T-cell (primary cell): ENCODE results near the gene CDK6. TPM values are rescaled to one million over a fixed set of nuclear protein-coding genes. Genes with fewer than 3 reads are reported as not detected.

Experiments
- ATAC-seq, 4 experiments: fragments of 200-7000 bp in 3 of 4; fragments of 150-1000 bp in 1 of 4; cut with Tn5 transposase; replicated peaks in 1 of 4; 1 replicate in 3 of 4; 2 replicates in 1 of 4; pipeline ENCODE4 v1.10.0; 2021; ENCODE audit warnings: moderate library complexity in 3 of 4, mild to moderate bottlenecking in 2 of 4, moderate number of reproducible peaks in 1 of 4
- CTCF ChIA-PET, 2 donors: fragments of 300-600 bp; sonication (Branson Sonifier 250); formaldehyde crosslinking; loops; one replicate each; lab custom pipeline; 2022; ENCODE audit warnings: antibody characterized with exemption in 2 of 2; lab: Charles Lee
- POLR2A ChIA-PET, 2 donors: fragments of 300-600 bp; sonication (Branson Sonifier 250); formaldehyde crosslinking; loops; one replicate each; lab custom pipeline; 2022; ENCODE audit warnings: antibody characterized with exemption in 2 of 2; lab: Charles Lee
- DNase-seq, 35 experiments: peaks; one replicate each; pipeline versions ENCODE4 v3.0.0 to v3.0.0-alpha.2; 2013 to 2023
- H3K27ac ChIP-seq: one replicate; pipeline ENCODE4 v1.5.1; 2013; ENCODE audit warnings: low read length
- H3K27me3 ChIP-seq, 2 experiments: replicated peaks in 1 of 2; 1 replicate in 1 of 2; 2 replicates in 1 of 2; pipeline versions ENCODE4 v1.6.1 to v1.7.0; 2013; ENCODE audit warnings: low read length in 1 of 2, mixed read lengths in 1 of 2; ENCODE audit not compliant: control insufficient read depth in 2 of 2, insufficient read depth in 2 of 2; ENCODE audit errors: extremely low read depth in 1 of 2
- H3K36me3 ChIP-seq, 2 donors: 1 replicate in 1 of 2; 2 replicates in 1 of 2; pipeline versions ENCODE4 v1.6.1 to v1.7.0; 2013; ENCODE audit warnings: low read length in 1 of 2; ENCODE audit not compliant: control insufficient read depth in 2 of 2, insufficient read depth in 1 of 2; ENCODE audit errors: extremely low read depth in 1 of 2
- H3K4me1 ChIP-seq, 2 experiments: 1 replicate in 1 of 2; 2 replicates in 1 of 2; pipeline versions ENCODE4 v1.6.1 to v1.7.0; 2013; ENCODE audit warnings: low read length in 2 of 2, mixed read lengths in 1 of 2; ENCODE audit not compliant: insufficient read depth in 2 of 2, control insufficient read depth in 1 of 2; ENCODE audit errors: extremely low read depth in 1 of 2
- H3K4me3 ChIP-seq, 2 donors: 1 replicate in 1 of 2; 2 replicates in 1 of 2; pipeline versions ENCODE4 v1.5.1 to v1.7.0; 2013; ENCODE audit warnings: mild to moderate bottlenecking in 2 of 2, low read length in 1 of 2, moderate library complexity in 1 of 2; ENCODE audit not compliant: control insufficient read depth in 1 of 2; ENCODE audit errors: extremely low read depth in 1 of 2
- H3K9me3 ChIP-seq: 2 replicates; pipeline ENCODE4 v1.7.0; 2013
- H3K27ac Mint-ChIP-seq, 2 donors: one replicate each; pipeline ENCODE4 v1.8.0; 2020 to 2021; ENCODE audit warnings: mild to moderate bottlenecking in 2 of 2, mixed read lengths in 2 of 2
- H3K27me3 Mint-ChIP-seq, 2 donors: one replicate each; pipeline ENCODE4 v1.8.0; 2021 to 2022; ENCODE audit warnings: mixed read lengths in 2 of 2
- H3K36me3 Mint-ChIP-seq: one replicate; pipeline ENCODE4 v1.8.0; 2021; ENCODE audit warnings: mixed read lengths
- H3K4me1 Mint-ChIP-seq, 3 donors: one replicate each; pipeline ENCODE4 v1.8.0; 2020 to 2022; ENCODE audit warnings: mixed read lengths in 3 of 3, mild to moderate bottlenecking in 1 of 3
- H3K4me3 Mint-ChIP-seq, 3 donors: one replicate each; pipeline ENCODE4 v1.8.0; 2020 to 2022; ENCODE audit warnings: mild to moderate bottlenecking in 3 of 3, mixed read lengths in 3 of 3, moderate library complexity in 3 of 3
- H3K9me3 Mint-ChIP-seq, 3 donors: one replicate each; pipeline ENCODE4 v1.8.0; 2020 to 2022; ENCODE audit warnings: mixed read lengths in 3 of 3
- WGBS: methylation state at CpG from one replicate; pipeline ENCODE4 v1.1.5; 2013; ENCODE audit warnings: missing lambda C conversion rate; ENCODE audit not compliant: insufficient coverage; 5-methylcytosine and 5-hydroxymethylcytosine counted together
- total RNA-seq, 35 experiments: library from RNA in 6 of 35; stranded (reverse) in 6 of 35; fragments of 120-200 nt in 1 of 35; gene quantifications; one replicate each; pipeline versions ENCODE4 v1.2.1 to v1.2.4 and lab custom pipeline; 2013 to 2026

CDK6 gene
- total RNA-seq, 5 donors from 2014 or later (not counting 1 experiment from before 2014, with no cell fraction given), result 29.8 to 107 (median 43.9) TPM

DNA sequence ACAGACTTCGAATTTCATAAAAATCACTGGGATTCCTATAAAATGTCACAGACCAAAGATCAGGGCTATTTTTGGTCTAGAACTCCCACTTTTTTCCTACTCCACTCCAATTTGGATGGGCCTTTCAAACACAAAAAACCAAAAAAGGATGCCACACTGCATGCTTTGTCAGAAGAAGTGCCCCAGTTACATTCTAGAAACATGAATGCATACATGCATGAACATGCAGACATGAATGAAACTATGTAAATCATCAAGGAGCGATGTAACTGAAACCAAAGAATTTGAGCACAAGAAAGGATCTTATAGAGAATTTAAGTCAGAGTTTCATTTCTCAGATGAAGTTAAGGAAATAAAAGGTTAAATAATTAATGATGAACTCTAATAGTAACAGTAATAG lies 214.3 kb downstream of the CDK6 start:
- Histone ChIP-seq H3K27ac (no peak overlapping the region), H3K9me3 (peaks cover 3% of the 10 kb centered on the region), H3K4me1 (peaks cover 4 to 28% of the 10 kb centered on the region in 2 experiments), H3K27me3 (no peaks in the 10 kb centered on the region), H3K36me3 (peaks cover 4 to 5% of the 10 kb centered on the region in 2 donors), H3K4me3 (no peak overlapping the region)
- peaks cover 33% of the 10 kb centered on the region for H3K36me3 Mint-ChIP-seq
- ChIA-PET POLR2A (interaction anchor here in 1 of 2 donors (0.7 kb wide), 1 partner anchor 18 kb away, joined by 5 read pairs; no protein-coding TSS in a partner anchor), CTCF (interaction anchor here (0.7 to 3.0 kb wide), 7 partner anchors 11 to 495 kb away, joined by 3 to 22 read pairs (median 8); partner anchors contain the start of gene SAMD9 (in 1 of the 2))
- peaks cover 36 to 47% (median 42%) of the 10 kb centered on the region in 3 donors for H3K4me1 Mint-ChIP-seq
- H3K9me3 Mint-ChIP-seq, result no peaks in the 10 kb centered on the region
- no peak overlapping the region for H3K4me3 Mint-ChIP-seq
- DNase-seq (no peak), ATAC-seq (no peak)
- peak overlapping the region; percentile 61 to 66 for H3K27ac Mint-ChIP-seq
- WGBS, result no CpG with 5 or more reads among the region's 2 CpGs
- H3K27me3 Mint-ChIP-seq, result no peaks in the 10 kb centered on the region

DNA sequence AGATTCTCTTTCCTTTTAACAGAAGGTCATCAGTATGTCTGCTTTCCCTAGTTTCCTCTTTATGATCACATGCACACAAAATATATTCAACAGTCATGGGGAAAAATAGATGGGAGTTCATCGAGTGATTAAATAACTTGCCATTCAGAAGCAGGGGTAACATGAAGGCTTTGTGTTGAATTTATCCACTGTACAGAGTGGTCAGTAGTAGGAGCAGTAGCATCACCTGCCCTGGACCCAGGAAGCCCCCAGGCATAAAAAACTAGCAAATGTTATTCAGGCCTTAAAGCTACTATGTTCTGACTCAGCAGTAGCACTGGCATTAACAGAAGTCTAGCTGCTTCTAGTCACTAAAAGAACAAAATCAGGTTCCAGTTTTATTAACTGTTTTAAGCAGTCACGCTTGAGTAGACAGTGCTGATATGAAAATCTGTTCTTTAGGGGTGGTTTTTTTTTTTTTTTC lies 214.8 kb downstream of the CDK6 start:
- Histone ChIP-seq H3K4me3 (no peak overlapping the region), H3K4me1 (peaks cover 4 to 26% of the 10 kb centered on the region in 2 experiments), H3K27me3 (no peaks in the 10 kb centered on the region), H3K9me3 (peaks cover 3% of the 10 kb centered on the region), H3K36me3 (peaks cover 5 to 7% of the 10 kb centered on the region in 2 donors), H3K27ac (peak overlapping the region; percentile 5)
- WGBS, result 100% methylated on average over 1 of the region's 2 CpGs
- H3K27ac Mint-ChIP-seq, result peak overlapping the region; percentile 82 to 85
- H3K9me3 Mint-ChIP-seq, result no peaks in the 10 kb centered on the region
- H3K36me3 Mint-ChIP-seq, result peaks cover 34% of the 10 kb centered on the region
- POLR2A ChIA-PET, result interaction anchor here (0.5 to 0.7 kb wide), 3 partner anchors 17 to 625 kb away, joined by 3 to 5 read pairs (median 5); no protein-coding TSS in a partner anchor
- no peaks in the 10 kb centered on the region for H3K27me3 Mint-ChIP-seq
- peak overlapping the region in 1 of 3 donors; percentile 15 for H3K4me3 Mint-ChIP-seq
- CTCF ChIA-PET, result interaction anchor here (0.7 to 3.0 kb wide), 13 partner anchors 9 to 529 kb away, joined by 3 to 22 read pairs (median 5); partner anchors contain the start of gene SAMD9 (in 1 of the 2)
- DNase-seq (no peak), ATAC-seq (peak in 2 of 4 experiments; percentile 5)
- peaks cover 34 to 43% (median 37%) of the 10 kb centered on the region in 3 donors for H3K4me1 Mint-ChIP-seq

DNA sequence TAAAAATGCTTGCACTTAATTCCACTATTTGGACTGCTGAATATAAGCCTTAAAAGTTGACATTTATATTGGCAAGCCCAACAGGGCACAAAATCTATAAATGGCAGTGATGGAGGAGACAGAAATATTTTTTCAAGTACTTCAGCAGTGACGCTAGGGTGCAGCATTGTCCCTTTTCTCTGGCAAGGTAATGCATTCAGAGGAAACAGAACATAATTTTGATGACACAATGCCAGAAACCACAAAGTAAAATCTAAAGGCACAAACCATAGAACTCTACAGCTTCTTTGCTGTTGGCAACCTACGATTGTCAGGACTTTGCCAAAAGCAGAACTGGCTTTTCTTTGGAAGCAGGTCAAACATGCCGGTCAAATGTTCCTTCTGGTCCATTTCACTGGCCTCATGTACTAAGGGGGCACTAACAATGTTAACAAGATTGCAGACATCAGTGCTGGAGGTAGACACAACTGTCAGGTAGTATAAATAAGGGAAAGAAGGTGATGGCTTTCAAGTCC lies 215.3 kb downstream of the CDK6 start:
- no peak overlapping the region for H3K4me3 ChIP-seq
- H3K4me1 Mint-ChIP-seq, result peaks cover 29 to 38% (median 32%) of the 10 kb centered on the region in 3 donors

DNA sequence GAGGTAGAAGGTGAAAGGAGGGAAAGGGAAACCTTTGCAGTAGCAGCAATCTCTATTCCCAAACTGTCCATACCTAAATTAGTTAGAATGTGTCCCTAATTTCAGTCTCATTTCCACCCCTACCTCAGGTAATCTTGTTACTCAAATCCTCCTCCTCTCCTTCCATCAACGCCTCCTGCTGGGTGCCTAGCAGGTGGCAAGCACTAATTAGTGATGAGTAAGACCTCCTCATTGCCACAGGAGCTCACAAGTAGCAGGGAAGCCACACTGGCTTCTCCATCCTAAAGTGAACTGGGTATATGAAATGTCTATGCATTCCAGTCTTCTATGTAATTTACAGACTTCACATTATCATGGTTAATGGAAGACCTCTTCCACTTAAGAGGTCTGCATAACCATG lies 220.5 kb downstream of the CDK6 start:
- Histone ChIP-seq H3K4me3 (no peak overlapping the region), H3K4me1 (no peaks in the 10 kb centered on the region), H3K36me3 (peaks cover 2 to 28% of the 10 kb centered on the region in 2 donors), H3K27ac (no peak overlapping the region), H3K9me3 (no peaks in the 10 kb centered on the region), H3K27me3 (no peaks in the 10 kb centered on the region)
- Mint-ChIP-seq H3K4me3 (no peak overlapping the region), H3K27me3 (no peaks in the 10 kb centered on the region), H3K27ac (no peak overlapping the region), H3K4me1 (peaks cover 0 to 2% (median under 1%) of the 10 kb centered on the region in 3 donors), H3K9me3 (no peaks in the 10 kb centered on the region), H3K36me3 (peaks cover 34% of the 10 kb centered on the region)
- no peak for ATAC-seq
- WGBS, result no CpG with 5 or more reads among the region's 1 CpG
- CTCF ChIA-PET, result interaction anchor here (0.5 to 0.8 kb wide), 3 partner anchors 26 to 547 kb away, joined by 3 to 8 read pairs (median 3); partner anchors contain the start of gene FAM133B (in 1 of the 2)
- no peak for DNase-seq
- POLR2A ChIA-PET, result interaction anchor here in 1 of 2 donors (0.6 kb wide), 1 partner anchor 87 kb away, joined by 3 read pairs; the partner anchor contains the start of genes PEX1 and RBM48

More for the DNA sequence above, 215.3 kb downstream of the CDK6 start:
- Mint-ChIP-seq H3K9me3 (no peaks in the 10 kb centered on the region), H3K27ac (peak overlapping the region; percentile 82 to 85), H3K27me3 (no peaks in the 10 kb centered on the region), H3K4me3 (peak overlapping the region in 1 of 3 donors; percentile 15), H3K36me3 (peaks cover 36% of the 10 kb centered on the region)
- peaks cover 4 to 21% of the 10 kb centered on the region in 2 experiments for H3K4me1 ChIP-seq
- H3K36me3 ChIP-seq, result peaks cover 5 to 12% of the 10 kb centered on the region in 2 donors
- H3K9me3 ChIP-seq, result peaks cover 3% of the 10 kb centered on the region
- peak; percentile 23 to 91 (median 74) for DNase-seq
- H3K27ac ChIP-seq, result peak overlapping the region; percentile 5
- WGBS, result 14% methylated on average over 3 of the region's 3 CpGs
- ChIA-PET POLR2A (interaction anchor here (0.5 to 0.7 kb wide), 3 partner anchors 17 to 625 kb away, joined by 3 to 5 read pairs (median 5); no protein-coding TSS in a partner anchor), CTCF (interaction anchor here (0.7 to 3.0 kb wide), 17 partner anchors 9 to 608 kb away, joined by 3 to 22 read pairs (median 4); partner anchors contain the start of gene SAMD9 (in 1 of the 2))
- no peaks in the 10 kb centered on the region for H3K27me3 ChIP-seq
- ATAC-seq, result peak; percentile 86 to 90 (median 88)

DNA sequence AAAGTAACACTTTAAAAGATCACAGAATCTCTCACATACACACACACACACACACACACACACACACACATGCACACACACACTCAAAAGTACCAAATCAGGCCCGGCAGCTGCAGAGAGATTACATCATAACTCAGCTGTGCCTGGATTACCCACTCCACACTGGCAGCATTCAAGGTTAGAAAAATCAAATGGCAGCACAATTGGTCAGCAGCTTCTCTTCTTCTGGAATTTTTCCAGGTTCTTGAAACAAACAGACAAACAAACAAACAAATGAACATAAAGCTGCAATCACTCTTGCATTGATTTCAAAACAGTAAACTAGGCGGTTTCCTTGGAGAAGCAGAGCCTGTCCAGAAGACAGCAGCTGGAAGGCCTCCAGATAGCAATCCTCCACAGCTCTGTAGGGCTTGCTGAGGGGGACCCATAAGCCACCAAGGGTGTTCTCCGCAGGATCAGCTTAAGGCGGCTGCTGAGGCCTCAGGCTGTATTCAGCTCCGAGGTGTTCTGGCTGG lies 221.7 kb downstream of the CDK6 start:
- Mint-ChIP-seq H3K4me3 (no peak overlapping the region), H3K27me3 (no peaks in the 10 kb centered on the region), H3K4me1 (peaks cover 3 to 8% (median 7%) of the 10 kb centered on the region in 3 donors), H3K27ac (no peak overlapping the region), H3K9me3 (no peaks in the 10 kb centered on the region), H3K36me3 (peaks cover 34% of the 10 kb centered on the region)
- no peaks in the 10 kb centered on the region for H3K27me3 ChIP-seq
- H3K9me3 ChIP-seq, result no peaks in the 10 kb centered on the region
- no peak for DNase-seq
- WGBS, result 92% methylated on average over 3 of the region's 5 CpGs
- ChIA-PET CTCF (no interaction called here), POLR2A (no interaction called here)
- no peak for ATAC-seq
- no peak overlapping the region for H3K27ac ChIP-seq
- peaks cover 2 to 28% of the 10 kb centered on the region in 2 donors for H3K36me3 ChIP-seq
- no peak overlapping the region for H3K4me3 ChIP-seq
- H3K4me1 ChIP-seq, result peaks cover 0 to 2% of the 10 kb centered on the region in 2 experiments

DNA sequence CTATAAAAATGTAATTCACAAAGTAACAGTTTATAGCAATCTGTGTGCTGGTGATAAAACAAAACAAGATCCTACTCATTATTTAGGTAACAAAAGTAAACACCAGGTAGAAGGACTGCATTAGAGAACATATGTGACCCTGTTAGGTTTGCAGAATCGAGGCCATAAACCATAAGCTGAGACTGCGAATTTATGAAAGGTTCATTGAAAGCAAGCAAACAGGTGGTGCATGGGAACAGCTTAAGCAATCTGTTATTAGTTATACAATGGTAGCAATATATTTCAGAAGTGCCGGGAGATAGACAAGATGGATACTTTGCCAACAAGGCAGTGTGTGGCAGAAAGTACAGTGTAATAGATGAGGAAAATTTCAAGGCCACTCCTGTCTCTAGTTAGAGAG lies 222.7 kb downstream of the CDK6 start:
- no peaks in the 10 kb centered on the region for H3K27me3 ChIP-seq
- peak overlapping the region in 1 of 2 donors; percentile 0 for H3K27ac Mint-ChIP-seq
- CTCF ChIA-PET, result no interaction called here
- H3K4me1 ChIP-seq, result peaks cover 0 to 2% of the 10 kb centered on the region in 2 experiments
- peaks cover 2 to 28% of the 10 kb centered on the region in 2 donors for H3K36me3 ChIP-seq
- peaks cover 34% of the 10 kb centered on the region for H3K36me3 Mint-ChIP-seq
- H3K4me3 Mint-ChIP-seq, result no peak overlapping the region
- no peak overlapping the region for H3K4me3 ChIP-seq
- POLR2A ChIA-PET, result interaction anchor here in 1 of 2 donors (0.6 kb wide), 1 partner anchor 11 kb away, joined by 3 read pairs; no protein-coding TSS in a partner anchor
- no peak overlapping the region for H3K27ac ChIP-seq
- ATAC-seq, result no peak
- WGBS, result 100% methylated on average over 2 of the region's 3 CpGs
- DNase-seq, result no peak
- H3K9me3 ChIP-seq, result no peaks in the 10 kb centered on the region
- H3K4me1 Mint-ChIP-seq, result peaks cover 6 to 9% (median 9%) of the 10 kb centered on the region in 3 donors
- no peaks in the 10 kb centered on the region for H3K9me3 Mint-ChIP-seq
- H3K27me3 Mint-ChIP-seq, result no peaks in the 10 kb centered on the region
